ENCODE measurements around the gene CDKN2B-AS1.
A peak's percentile ranks its signal among the peaks of the same experiment; 100 is the strongest.

CDKN2B-AS1 gene

GRCh38 chr9:21993893-21994555, 567 bp upstream of the CDKN2B-AS1 start, which contains the start of gene CDKN2A:
CDKN2A (minus strand) TSS chr9:21994392.
- peak within 1 kb of the TSS; percentile 87 to 90 for H3K27ac ChIP-seq (ENCODE audit: low read depth in 2 of 2, low read length in 2 of 2)
- H3K27me3 ChIP-seq (ENCODE audit: control insufficient read depth in 2 of 2, insufficient read depth in 2 of 2, low read length in 2 of 2), result peaks cover 16 to 20% of the 10 kb centered on the region in 2 donors
- H3K9ac ChIP-seq (ENCODE audit: low read depth in 1 of 2, low read length in 2 of 2), result peak within 1 kb of the TSS; percentile 75 to 86
- H3K4me3 ChIP-seq (ENCODE audit: low read length in 2 of 2), result peak within 1 kb of the TSS; percentile 89 to 90
- no peaks in the 10 kb centered on the region for H3K9me3 ChIP-seq (ENCODE audit: control insufficient read depth in 2 of 2, low read length in 2 of 2)
- peaks cover 13 to 15% of the 10 kb centered on the region in 2 donors for H3K4me1 ChIP-seq (ENCODE audit: control insufficient read depth in 2 of 2, insufficient read depth in 2 of 2, low read length in 2 of 2)
- H3K36me3 ChIP-seq (ENCODE audit: control insufficient read depth in 2 of 2, insufficient read depth in 2 of 2, low read length in 2 of 2), result no peaks in the 10 kb centered on the region

GRCh38 chr9:21995006-21995665, 545 bp downstream of the CDKN2B-AS1 start:
- peaks cover 13 to 15% of the 10 kb centered on the region in 2 donors for H3K4me1 ChIP-seq (ENCODE audit: control insufficient read depth in 2 of 2, insufficient read depth in 2 of 2, low read length in 2 of 2)
- H3K36me3 ChIP-seq (ENCODE audit: control insufficient read depth in 2 of 2, insufficient read depth in 2 of 2, low read length in 2 of 2), result no peaks in the 10 kb centered on the region
- peak overlapping the region; percentile 89 to 90 for H3K4me3 ChIP-seq (ENCODE audit: low read length in 2 of 2)
- H3K27me3 ChIP-seq (ENCODE audit: control insufficient read depth in 2 of 2, insufficient read depth in 2 of 2, low read length in 2 of 2), result peaks cover 7 to 11% of the 10 kb centered on the region in 2 donors
- no peaks in the 10 kb centered on the region for H3K9me3 ChIP-seq (ENCODE audit: control insufficient read depth in 2 of 2, low read length in 2 of 2)
- H3K27ac ChIP-seq (ENCODE audit: low read depth in 2 of 2, low read length in 2 of 2), result peak overlapping the region; percentile 87 to 90
- H3K9ac ChIP-seq (ENCODE audit: low read depth in 1 of 2, low read length in 2 of 2), result peak overlapping the region; percentile 75 to 86

GRCh38 chr9:21995666-21996398, 1.2 kb downstream of the CDKN2B-AS1 start:
- H3K36me3 ChIP-seq (ENCODE audit: control insufficient read depth in 2 of 2, insufficient read depth in 2 of 2, low read length in 2 of 2), result no peaks in the 10 kb centered on the region
- H3K9me3 ChIP-seq (ENCODE audit: control insufficient read depth in 2 of 2, low read length in 2 of 2), result no peaks in the 10 kb centered on the region
- H3K9ac ChIP-seq (ENCODE audit: low read depth in 1 of 2, low read length in 2 of 2), result peak overlapping the region; percentile 72 to 86
- peak overlapping the region; percentile 89 to 90 for H3K4me3 ChIP-seq (ENCODE audit: low read length in 2 of 2)
- peaks cover 4 to 9% of the 10 kb centered on the region in 2 donors for H3K27me3 ChIP-seq (ENCODE audit: control insufficient read depth in 2 of 2, insufficient read depth in 2 of 2, low read length in 2 of 2)
- peaks cover 13 to 15% of the 10 kb centered on the region in 2 donors for H3K4me1 ChIP-seq (ENCODE audit: control insufficient read depth in 2 of 2, insufficient read depth in 2 of 2, low read length in 2 of 2)
- H3K27ac ChIP-seq (ENCODE audit: low read depth in 2 of 2, low read length in 2 of 2), result peak overlapping the region; percentile 87 to 90

- H3K27ac ChIP-seq (ENCODE audit: low read depth in 2 of 2, low read length in 2 of 2), result no peak overlapping the region
- H3K36me3 ChIP-seq (ENCODE audit: control insufficient read depth in 2 of 2, insufficient read depth in 2 of 2, low read length in 2 of 2), result no peaks in the 10 kb centered on the region
- peaks cover 4 to 9% of the 10 kb centered on the region in 2 donors for H3K27me3 ChIP-seq (ENCODE audit: control insufficient read depth in 2 of 2, insufficient read depth in 2 of 2, low read length in 2 of 2)
- no peak overlapping the region for H3K9ac ChIP-seq (ENCODE audit: low read depth in 1 of 2, low read length in 2 of 2)
- H3K9me3 ChIP-seq (ENCODE audit: control insufficient read depth in 2 of 2, low read length in 2 of 2), result no peaks in the 10 kb centered on the region
- peaks cover 13 to 15% of the 10 kb centered on the region in 2 donors for H3K4me1 ChIP-seq (ENCODE audit: control insufficient read depth in 2 of 2, insufficient read depth in 2 of 2, low read length in 2 of 2)
- H3K4me3 ChIP-seq (ENCODE audit: low read length in 2 of 2), result no peak overlapping the region
These were observed 1.8 kb downstream of the CDKN2B-AS1 start for GRCh38 chr9:21996438-21996837.

- Histone ChIP-seq H3K4me3 (ENCODE audit: low read length in 2 of 2) (no peak overlapping the region), H3K27me3 (ENCODE audit: control insufficient read depth in 2 of 2, insufficient read depth in 2 of 2, low read length in 2 of 2) (peaks cover 4 to 7% of the 10 kb centered on the region in 2 donors), H3K9me3 (ENCODE audit: control insufficient read depth in 2 of 2, low read length in 2 of 2) (no peaks in the 10 kb centered on the region), H3K27ac (ENCODE audit: low read depth in 2 of 2, low read length in 2 of 2) (no peak overlapping the region), H3K36me3 (ENCODE audit: control insufficient read depth in 2 of 2, insufficient read depth in 2 of 2, low read length in 2 of 2) (no peaks in the 10 kb centered on the region), H3K4me1 (ENCODE audit: control insufficient read depth in 2 of 2, insufficient read depth in 2 of 2, low read length in 2 of 2) (peaks cover 13 to 15% of the 10 kb centered on the region in 2 donors), H3K9ac (ENCODE audit: low read depth in 1 of 2, low read length in 2 of 2) (no peak overlapping the region)
These were observed 2.3 kb downstream of the CDKN2B-AS1 start for GRCh38 chr9:21996858-21997257.

- no peaks in the 10 kb centered on the region for H3K36me3 ChIP-seq (ENCODE audit: control insufficient read depth in 2 of 2, insufficient read depth in 2 of 2, low read length in 2 of 2)
- no peaks in the 10 kb centered on the region for H3K9me3 ChIP-seq (ENCODE audit: control insufficient read depth in 2 of 2, low read length in 2 of 2)
- H3K4me1 ChIP-seq (ENCODE audit: control insufficient read depth in 2 of 2, insufficient read depth in 2 of 2, low read length in 2 of 2), result peaks cover 13 to 15% of the 10 kb centered on the region in 2 donors
- H3K4me3 ChIP-seq (ENCODE audit: low read length in 2 of 2), result no peak overlapping the region
- H3K9ac ChIP-seq (ENCODE audit: low read depth in 1 of 2, low read length in 2 of 2), result no peak overlapping the region
- H3K27ac ChIP-seq (ENCODE audit: low read depth in 2 of 2, low read length in 2 of 2), result no peak overlapping the region
- peaks cover 4 to 7% of the 10 kb centered on the region in 2 donors for H3K27me3 ChIP-seq (ENCODE audit: control insufficient read depth in 2 of 2, insufficient read depth in 2 of 2, low read length in 2 of 2)
These were observed 2.9 kb downstream of the CDKN2B-AS1 start for GRCh38 chr9:21997480-21997879.

GRCh38 chr9:21998026-21998425, 3.4 kb downstream of the CDKN2B-AS1 start:
- Histone ChIP-seq H3K36me3 (ENCODE audit: control insufficient read depth in 2 of 2, insufficient read depth in 2 of 2, low read length in 2 of 2) (no peaks in the 10 kb centered on the region), H3K27ac (ENCODE audit: low read depth in 2 of 2, low read length in 2 of 2) (no peak overlapping the region), H3K4me3 (ENCODE audit: low read length in 2 of 2) (no peak overlapping the region), H3K27me3 (ENCODE audit: control insufficient read depth in 2 of 2, insufficient read depth in 2 of 2, low read length in 2 of 2) (peaks cover 4 to 7% of the 10 kb centered on the region in 2 donors), H3K9me3 (ENCODE audit: control insufficient read depth in 2 of 2, low read length in 2 of 2) (no peaks in the 10 kb centered on the region), H3K9ac (ENCODE audit: low read depth in 1 of 2, low read length in 2 of 2) (no peak overlapping the region), H3K4me1 (ENCODE audit: control insufficient read depth in 2 of 2, insufficient read depth in 2 of 2, low read length in 2 of 2) (peaks cover 13 to 15% of the 10 kb centered on the region in 2 donors)

GRCh38 chr9:22002038-22002437, 7.4 kb downstream of the CDKN2B-AS1 start:
- peaks cover 9 to 14% of the 10 kb centered on the region in 2 donors for H3K36me3 ChIP-seq (ENCODE audit: control insufficient read depth in 2 of 2, insufficient read depth in 2 of 2, low read length in 2 of 2)
- H3K4me1 ChIP-seq (ENCODE audit: control insufficient read depth in 2 of 2, insufficient read depth in 2 of 2, low read length in 2 of 2), result no peaks in the 10 kb centered on the region
- no peak overlapping the region for H3K4me3 ChIP-seq (ENCODE audit: low read length in 2 of 2)
- H3K9me3 ChIP-seq (ENCODE audit: control insufficient read depth in 2 of 2, low read length in 2 of 2), result no peaks in the 10 kb centered on the region
- no peak overlapping the region for H3K27ac ChIP-seq (ENCODE audit: low read depth in 2 of 2, low read length in 2 of 2)
- no peak overlapping the region for H3K9ac ChIP-seq (ENCODE audit: low read depth in 1 of 2, low read length in 2 of 2)
- peaks cover 16 to 21% of the 10 kb centered on the region in 2 donors for H3K27me3 ChIP-seq (ENCODE audit: control insufficient read depth in 2 of 2, insufficient read depth in 2 of 2, low read length in 2 of 2)

GRCh38 chr9:22005021-22005701, 10.6 kb downstream of the CDKN2B-AS1 start:
- Histone ChIP-seq H3K36me3 (ENCODE audit: control insufficient read depth in 2 of 2, insufficient read depth in 2 of 2, low read length in 2 of 2) (peaks cover 9 to 14% of the 10 kb centered on the region in 2 donors), H3K27me3 (ENCODE audit: control insufficient read depth in 2 of 2, insufficient read depth in 2 of 2, low read length in 2 of 2) (peaks cover 18 to 21% of the 10 kb centered on the region in 2 donors), H3K9ac (ENCODE audit: low read depth in 1 of 2, low read length in 2 of 2) (no peak overlapping the region)

More at GRCh38 chr9:22005021-22005701, 10.6 kb downstream of the CDKN2B-AS1 start:
- no peak overlapping the region for H3K4me3 ChIP-seq (ENCODE audit: low read length in 2 of 2)
- H3K27ac ChIP-seq (ENCODE audit: low read depth in 2 of 2, low read length in 2 of 2), result no peak overlapping the region
- H3K4me1 ChIP-seq (ENCODE audit: control insufficient read depth in 2 of 2, insufficient read depth in 2 of 2, low read length in 2 of 2), result peaks cover 10 to 16% of the 10 kb centered on the region in 2 donors
- H3K9me3 ChIP-seq (ENCODE audit: control insufficient read depth in 2 of 2, low read length in 2 of 2), result no peaks in the 10 kb centered on the region
